HCT116 (cell line): Measurements from ENCODE around the gene BCDIN3D. TPM values are rescaled to one million over a fixed set of nuclear protein-coding genes. Genes with fewer than 3 reads are reported as not detected.

ENCODE experiments used
- ATAC-seq: fragments of 200-7000 bp; cut with Tn5 transposase; 2 replicates; pipeline ENCODE4 v1.9.1; 2020; ENCODE audit warnings: mild to moderate bottlenecking, moderate library complexity
- BruUV-seq: library from RNA; stranded (reverse); fragments of 400-500 nt; replicated peaks from 2 replicates; lab custom pipeline; 2021; lab: Mats Ljungman, UMichigan
- CTCF ChIA-PET: fragments of 300-600 bp; sonication (Branson Sonifier 250); formaldehyde crosslinking; loops from one replicate; lab custom pipeline; 2021; ENCODE audit warnings: antibody characterized with exemption; lab: Charles Lee
- POLR2A ChIA-PET: fragments of 300-600, 350-600 bp; sonication (Branson Sonifier 250); formaldehyde crosslinking; loops from one replicate; lab custom pipeline; 2021; ENCODE audit warnings: antibody characterized with exemption; lab: Charles Lee
- RAD21 ChIA-PET, 2 experiments: fragments of 300-600 bp; sonication (Branson Sonifier 250); formaldehyde crosslinking; loops; one replicate each; lab custom pipeline; 2023; ENCODE audit warnings: low total read pairs in 2 of 2; ENCODE audit not compliant: uncharacterized antibody in 2 of 2, unreplicated experiment in 2 of 2, low non-redundant PET in 1 of 2; lab: Charles Lee
- DNase-seq: peaks from one replicate; pipeline ENCODE4 v3.0.0-alpha.2; 2010; ENCODE audit warnings: low read depth, low spot score
- H2AFZ ChIP-seq: fragments of 200-600 bp; shearing (Covaris generic), sonication (generic); 2 replicates; pipeline ENCODE4 v1.6.1; 2017; ENCODE audit warnings: low read depth, mixed run types, mixed read lengths, antibody characterized with exemption, low read length; ENCODE audit not compliant: poor library complexity, severe bottlenecking
- H3K27ac ChIP-seq: 2 replicates; pipeline ENCODE4 v1.5.1; 2012; ENCODE audit warnings: low read depth, low read length
- H3K27me3 ChIP-seq: fragments of 200-600 bp; sonication (generic); 2 replicates; pipeline ENCODE4 v1.6.1; 2016; ENCODE audit warnings: mixed run types, low read length, mixed read lengths; ENCODE audit not compliant: insufficient read depth
- H3K36me3 ChIP-seq, 2 experiments: fragments of 200-500 bp in 1 of 2; fragments of 200-600 bp in 1 of 2; sonication (Bioruptor generic) in 1 of 2; sonication (generic) in 1 of 2; 2 replicates each; pipeline versions ENCODE4 v1.5.1 to v1.6.1; 2014 to 2016; ENCODE audit warnings: low read length in 2 of 2, inconsistent platforms in 1 of 2, mixed read lengths in 1 of 2, mixed run types in 1 of 2; ENCODE audit not compliant: insufficient read depth in 2 of 2, control insufficient read depth in 1 of 2
- H3K4me1 ChIP-seq, 2 experiments: fragments of 200-600 bp in 1 of 2; sonication (generic) in 1 of 2; 2 replicates each; pipeline versions ENCODE4 v1.5.1 to v1.6.1; 2012 to 2017; ENCODE audit warnings: low read length in 2 of 2, inconsistent platforms in 1 of 2, mild to moderate bottlenecking in 1 of 2, mixed read lengths in 1 of 2, mixed run types in 1 of 2, moderate library complexity in 1 of 2; ENCODE audit not compliant: insufficient read depth in 2 of 2, control insufficient read depth in 1 of 2
- H3K4me2 ChIP-seq: fragments of 200-600 bp; sonication (generic); 2 replicates; pipeline ENCODE4 v1.6.1; 2017; ENCODE audit warnings: mixed run types, low read length, mixed read lengths
- H3K4me3 ChIP-seq, 2 experiments: fragments of 200-600 bp in 1 of 2; sonication (generic) in 1 of 2; replicated peaks in 1 of 2; 2 replicates each; pipeline ENCODE4 v1.5.1; 2011 to 2016; ENCODE audit warnings: low read length in 2 of 2, control low read depth in 1 of 2, low read depth in 1 of 2, mild to moderate bottlenecking in 1 of 2, mixed read lengths in 1 of 2, mixed run types in 1 of 2
- H3K79me2 ChIP-seq: fragments of 200-600 bp; sonication (generic); 2 replicates; pipeline ENCODE4 v1.6.1; 2017; ENCODE audit warnings: mild to moderate bottlenecking, mixed run types, low read length, moderate library complexity, mixed read lengths; ENCODE audit not compliant: insufficient read depth
- H3K9ac ChIP-seq: fragments of 200-600 bp; sonication (generic); 2 replicates; pipeline ENCODE4 v1.6.1; 2016; ENCODE audit warnings: low read length, mixed read lengths
- H3K9me2 ChIP-seq: fragments of 200-600 bp; sonication (generic), shearing (Covaris generic); 2 replicates; pipeline ENCODE4 v1.6.1; 2017; ENCODE audit warnings: mixed run types, mild to moderate bottlenecking, moderate library complexity; ENCODE audit not compliant: insufficient read depth
- H3K9me3 ChIP-seq, 2 experiments: fragments of 200-500 bp in 1 of 2; fragments of 200-600 bp in 1 of 2; sonication (Bioruptor generic) in 1 of 2; sonication (generic) in 1 of 2; 2 replicates each; pipeline ENCODE4 v1.6.1; 2014 to 2017; ENCODE audit warnings: low read length in 2 of 2, mixed read lengths in 2 of 2, inconsistent platforms in 1 of 2, low read depth in 1 of 2, mild to moderate bottlenecking in 1 of 2, mixed run types in 1 of 2, moderate library complexity in 1 of 2; ENCODE audit not compliant: control insufficient read depth in 1 of 2, insufficient read depth in 1 of 2
- H4K20me1 ChIP-seq: fragments of 200-600 bp; sonication (generic), shearing (Covaris generic); 2 replicates; pipeline ENCODE4 v1.6.1; 2017; ENCODE audit warnings: mixed run types, mild to moderate bottlenecking, moderate library complexity; ENCODE audit not compliant: insufficient read depth
- ATF3 ChIP-seq: IDR thresholded peaks from 2 replicates; pipeline ENCODE4 v1.6.1; 2012
- CBX3 ChIP-seq: IDR thresholded peaks from 2 replicates; pipeline ENCODE4 v1.6.1; 2012; ENCODE audit warnings: low read depth
- CEBPB ChIP-seq: IDR thresholded peaks from 2 replicates; pipeline ENCODE4 v1.6.1; 2012; ENCODE audit warnings: low read depth
- EGR1 ChIP-seq: IDR thresholded peaks from 2 replicates; pipeline ENCODE4 v1.6.1; 2012; ENCODE audit warnings: low read depth
- EZH2 ChIP-seq: fragments of 200-600 bp; sonication (generic); IDR thresholded peaks from 2 replicates; pipeline ENCODE4 v1.6.1; 2017; ENCODE audit warnings: antibody characterized with exemption, mixed run types
- JUND ChIP-seq: IDR thresholded peaks from 2 replicates; pipeline ENCODE4 v1.6.1; 2012
- POLR2A ChIP-seq: IDR thresholded peaks from 2 replicates; pipeline ENCODE4 v1.7.0; 2011; ENCODE audit warnings: borderline replicate concordance; ENCODE audit not compliant: insufficient read depth, insufficient read length; ENCODE audit errors: extremely low read depth
- POLR2AphosphoS5 ChIP-seq: IDR thresholded peaks from 2 replicates; pipeline ENCODE4 v1.6.1; 2011; ENCODE audit warnings: mild to moderate bottlenecking, low read depth, low read length, moderate library complexity
- SIN3A ChIP-seq: IDR thresholded peaks from 2 replicates; pipeline ENCODE4 v1.6.1; 2012; ENCODE audit warnings: low read depth
- SP1 ChIP-seq: IDR thresholded peaks from 2 replicates; pipeline ENCODE4 v1.6.1; 2012; ENCODE audit warnings: low read depth
- SRF ChIP-seq: IDR thresholded peaks from 2 replicates; pipeline ENCODE4 v1.6.1; 2012; ENCODE audit warnings: low read depth
- TCF7L2 ChIP-seq: IDR thresholded peaks from 2 replicates; pipeline ENCODE4 v1.7.0; 2011; ENCODE audit warnings: borderline replicate concordance, inconsistent platforms; ENCODE audit not compliant: insufficient read depth, insufficient read length; ENCODE audit errors: extremely low read depth
- YY1 ChIP-seq: IDR thresholded peaks from 2 replicates; pipeline ENCODE4 v1.6.1; 2011; ENCODE audit warnings: low read length, low read depth, moderate library complexity, mild to moderate bottlenecking; ENCODE audit not compliant: insufficient replicate concordance; ENCODE audit errors: extremely low read depth
- ZFX ChIP-seq: fragments of 450-650 bp; IDR thresholded peaks from 2 replicates; pipeline ENCODE4 v1.6.1; 2017
- ZNF274 ChIP-seq: fragments of 200-500 bp; sonication (Bioruptor generic); IDR thresholded peaks from 2 replicates; pipeline ENCODE4 v1.6.1; 2014; ENCODE audit warnings: mild to moderate bottlenecking, low read depth, low read length, inconsistent platforms
- intact Hi-C: fragments of 100-400 bp; cut with micrococcal nuclease; formaldehyde crosslinking; loops from 2 replicates; pipeline ENCODE4 v1.10.0; 2022
- total RNA-seq: library from RNA; stranded (reverse); gene quantifications from one replicate; pipeline ENCODE4 v1.2.1, GENCODE V29; 2021; ENCODE audit not compliant: unreplicated experiment
- TF ChIP-seq, protein P1 (sequence below), 3 experiments: fragments of 200-600 bp in 1 of 3; sonication (generic) in 1 of 3; IDR thresholded peaks in 2 of 3; conservative IDR thresholded peaks in 1 of 3; 2 replicates each; pipeline ENCODE4 v1.5.1; 2012 to 2017; ENCODE audit warnings: low read depth in 2 of 3, low read length in 2 of 3, antibody characterized with exemption in 1 of 3, borderline replicate concordance in 1 of 3, control low read depth in 1 of 3, mild to moderate bottlenecking in 1 of 3, mixed read lengths in 1 of 3, mixed run types in 1 of 3, moderate library complexity in 1 of 3; ENCODE audit not compliant: insufficient read depth in 1 of 3
- TF ChIP-seq, protein P2 (sequence below): IDR thresholded peaks from 2 replicates; pipeline ENCODE4 v1.6.1; 2011; ENCODE audit warnings: mild to moderate bottlenecking, low read length, moderate library complexity; ENCODE audit not compliant: insufficient replicate concordance; ENCODE audit errors: extremely low read depth
- TF ChIP-seq, protein P3 (sequence below): IDR thresholded peaks from 2 replicates; pipeline ENCODE4 v1.6.1; 2012; ENCODE audit warnings: low read depth

Gene BCDIN3D
- total RNA-seq, 1 experiment from 2014 or later = 5.7 TPM

DNA sequence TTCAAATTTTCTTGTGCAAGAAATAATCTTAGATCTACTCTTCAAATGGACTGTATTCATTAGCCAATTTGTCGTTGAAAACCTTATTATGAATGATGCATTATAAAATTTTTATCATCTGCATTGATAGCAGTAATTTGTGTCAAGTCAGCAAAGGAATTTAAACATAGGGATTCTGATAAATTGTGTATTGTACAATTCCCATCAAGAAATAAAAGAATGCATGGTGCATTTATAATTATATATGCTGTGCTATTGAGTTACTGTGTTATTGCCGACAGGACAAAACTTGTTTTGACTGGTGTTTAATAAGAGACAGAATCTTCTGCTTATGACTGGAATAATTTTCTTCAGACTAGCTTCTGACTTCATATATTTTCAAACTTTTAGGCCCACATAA lies 3.1 kb upstream of the BCDIN3D start:
- no peak overlapping the region for H3K27ac ChIP-seq
- no TSS peak for BruUV-seq
- H3K36me3 ChIP-seq = no peaks in the 10 kb centered on the region
- H2AFZ ChIP-seq = no peak overlapping the region
- CTCF ChIA-PET = interaction anchor here (1.5 kb wide), 1 partner anchor 21 kb away, joined by 5 read pairs; no protein-coding TSS in a partner anchor
- no peaks in the 10 kb centered on the region for H3K27me3 ChIP-seq
- H3K9me3 ChIP-seq = no peaks in the 10 kb centered on the region
- H3K4me2 ChIP-seq = no peak overlapping the region
- no peak overlapping the region for H3K9ac ChIP-seq
- peaks cover 12 to 19% of the 10 kb centered on the region in 2 experiments; a peak in 3 of 4 replicates for H3K4me1 ChIP-seq
- 0 out of 2 replicates have a peak, but pooled peaks cover 8% of the 10 kb centered on the region for H3K9me2 ChIP-seq
- no peak for ATAC-seq
- no peak for TF ChIP-seq EGR1
- TF ChIP-seq CEBPB = no peak
- no peak for TF ChIP-seq ZFX
- no peak for TF ChIP-seq ATF3
- no peak for TF ChIP-seq TCF7L2
- TF ChIP-seq, protein P1, sequence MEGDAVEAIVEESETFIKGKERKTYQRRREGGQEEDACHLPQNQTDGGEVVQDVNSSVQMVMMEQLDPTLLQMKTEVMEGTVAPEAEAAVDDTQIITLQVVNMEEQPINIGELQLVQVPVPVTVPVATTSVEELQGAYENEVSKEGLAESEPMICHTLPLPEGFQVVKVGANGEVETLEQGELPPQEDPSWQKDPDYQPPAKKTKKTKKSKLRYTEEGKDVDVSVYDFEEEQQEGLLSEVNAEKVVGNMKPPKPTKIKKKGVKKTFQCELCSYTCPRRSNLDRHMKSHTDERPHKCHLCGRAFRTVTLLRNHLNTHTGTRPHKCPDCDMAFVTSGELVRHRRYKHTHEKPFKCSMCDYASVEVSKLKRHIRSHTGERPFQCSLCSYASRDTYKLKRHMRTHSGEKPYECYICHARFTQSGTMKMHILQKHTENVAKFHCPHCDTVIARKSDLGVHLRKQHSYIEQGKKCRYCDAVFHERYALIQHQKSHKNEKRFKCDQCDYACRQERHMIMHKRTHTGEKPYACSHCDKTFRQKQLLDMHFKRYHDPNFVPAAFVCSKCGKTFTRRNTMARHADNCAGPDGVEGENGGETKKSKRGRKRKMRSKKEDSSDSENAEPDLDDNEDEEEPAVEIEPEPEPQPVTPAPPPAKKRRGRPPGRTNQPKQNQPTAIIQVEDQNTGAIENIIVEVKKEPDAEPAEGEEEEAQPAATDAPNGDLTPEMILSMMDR (IDR thresholded peaks at IDR 0.05 in 2 of 3, conservative IDR thresholded peaks at IDR 0.05 in 1 of 3; ENCODE audit: borderline replicate concordance in 1 of 3, insufficient read depth in 1 of 3, low read depth in 2 of 3, low read length in 2 of 3) = no peak
- TF ChIP-seq SIN3A = no peak
- TF ChIP-seq, protein P2, sequence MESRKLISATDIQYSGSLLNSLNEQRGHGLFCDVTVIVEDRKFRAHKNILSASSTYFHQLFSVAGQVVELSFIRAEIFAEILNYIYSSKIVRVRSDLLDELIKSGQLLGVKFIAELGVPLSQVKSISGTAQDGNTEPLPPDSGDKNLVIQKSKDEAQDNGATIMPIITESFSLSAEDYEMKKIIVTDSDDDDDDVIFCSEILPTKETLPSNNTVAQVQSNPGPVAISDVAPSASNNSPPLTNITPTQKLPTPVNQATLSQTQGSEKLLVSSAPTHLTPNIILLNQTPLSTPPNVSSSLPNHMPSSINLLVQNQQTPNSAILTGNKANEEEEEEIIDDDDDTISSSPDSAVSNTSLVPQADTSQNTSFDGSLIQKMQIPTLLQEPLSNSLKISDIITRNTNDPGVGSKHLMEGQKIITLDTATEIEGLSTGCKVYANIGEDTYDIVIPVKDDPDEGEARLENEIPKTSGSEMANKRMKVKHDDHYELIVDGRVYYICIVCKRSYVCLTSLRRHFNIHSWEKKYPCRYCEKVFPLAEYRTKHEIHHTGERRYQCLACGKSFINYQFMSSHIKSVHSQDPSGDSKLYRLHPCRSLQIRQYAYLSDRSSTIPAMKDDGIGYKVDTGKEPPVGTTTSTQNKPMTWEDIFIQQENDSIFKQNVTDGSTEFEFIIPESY = no peak
- TF ChIP-seq, protein P3, sequence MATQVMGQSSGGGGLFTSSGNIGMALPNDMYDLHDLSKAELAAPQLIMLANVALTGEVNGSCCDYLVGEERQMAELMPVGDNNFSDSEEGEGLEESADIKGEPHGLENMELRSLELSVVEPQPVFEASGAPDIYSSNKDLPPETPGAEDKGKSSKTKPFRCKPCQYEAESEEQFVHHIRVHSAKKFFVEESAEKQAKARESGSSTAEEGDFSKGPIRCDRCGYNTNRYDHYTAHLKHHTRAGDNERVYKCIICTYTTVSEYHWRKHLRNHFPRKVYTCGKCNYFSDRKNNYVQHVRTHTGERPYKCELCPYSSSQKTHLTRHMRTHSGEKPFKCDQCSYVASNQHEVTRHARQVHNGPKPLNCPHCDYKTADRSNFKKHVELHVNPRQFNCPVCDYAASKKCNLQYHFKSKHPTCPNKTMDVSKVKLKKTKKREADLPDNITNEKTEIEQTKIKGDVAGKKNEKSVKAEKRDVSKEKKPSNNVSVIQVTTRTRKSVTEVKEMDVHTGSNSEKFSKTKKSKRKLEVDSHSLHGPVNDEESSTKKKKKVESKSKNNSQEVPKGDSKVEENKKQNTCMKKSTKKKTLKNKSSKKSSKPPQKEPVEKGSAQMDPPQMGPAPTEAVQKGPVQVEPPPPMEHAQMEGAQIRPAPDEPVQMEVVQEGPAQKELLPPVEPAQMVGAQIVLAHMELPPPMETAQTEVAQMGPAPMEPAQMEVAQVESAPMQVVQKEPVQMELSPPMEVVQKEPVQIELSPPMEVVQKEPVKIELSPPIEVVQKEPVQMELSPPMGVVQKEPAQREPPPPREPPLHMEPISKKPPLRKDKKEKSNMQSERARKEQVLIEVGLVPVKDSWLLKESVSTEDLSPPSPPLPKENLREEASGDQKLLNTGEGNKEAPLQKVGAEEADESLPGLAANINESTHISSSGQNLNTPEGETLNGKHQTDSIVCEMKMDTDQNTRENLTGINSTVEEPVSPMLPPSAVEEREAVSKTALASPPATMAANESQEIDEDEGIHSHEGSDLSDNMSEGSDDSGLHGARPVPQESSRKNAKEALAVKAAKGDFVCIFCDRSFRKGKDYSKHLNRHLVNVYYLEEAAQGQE = no peak
- no peak for TF ChIP-seq ZNF274
- TF ChIP-seq POLR2AphosphoS5 = no peak
- TF ChIP-seq JUND = no peak
- no peak for TF ChIP-seq SP1
- TF ChIP-seq SRF = no peak
- no peak for TF ChIP-seq EZH2
- no peak for TF ChIP-seq YY1
- no peak for TF ChIP-seq POLR2A
- no peak for TF ChIP-seq CBX3
- TF ChIP-seq, all 23 proteins: peak for 0
- POLR2A ChIA-PET = no interaction called here
- no peaks in the 10 kb centered on the region for H4K20me1 ChIP-seq
- intact Hi-C loops = no loop called here
- no peak overlapping the region for H3K4me3 ChIP-seq
- H3K79me2 ChIP-seq = peaks cover 15% of the 10 kb centered on the region
- DNase-seq = no peak
- RAD21 ChIA-PET = interaction anchor here in 1 of 2 experiments (0.6 kb wide), 1 partner anchor 21 kb away, joined by 5 read pairs; no protein-coding TSS in a partner anchor
